CD4-positive, alpha-beta T cell (primary cell): ENCODE results near the gene IL22RA2. TPM values are rescaled to one million over a fixed set of nuclear protein-coding genes. Genes with fewer than 3 reads are reported as not detected.

Experiments used
- ATAC-seq: fragments of 200-7000 bp; cut with Tn5 transposase; one replicate; pipeline ENCODE4 v1.10.0; 2022; ENCODE audit warnings: mild to moderate bottlenecking; ENCODE audit not compliant: poor library complexity
- CTCF ChIA-PET: fragments of 350-600 bp; sonication (Branson Sonifier 250); formaldehyde crosslinking; loops from one replicate; lab custom pipeline; 2021; ENCODE audit warnings: antibody characterized with exemption, inconsistent platforms; lab: Charles Lee
- POLR2A ChIA-PET: fragments of 350-600 bp; sonication (Branson Sonifier 250); formaldehyde crosslinking; loops from one replicate; lab custom pipeline; 2021; ENCODE audit warnings: antibody characterized with exemption, inconsistent platforms; lab: Charles Lee
- DNase-seq, 14 experiments: peaks; one replicate each; pipeline ENCODE4 v3.0.0-alpha.2; 2013 to 2020; ENCODE audit warnings: mixed read lengths in 2 of 14
- H3K27ac ChIP-seq, 2 donors: one replicate each; pipeline versions ENCODE4 v1.5.1 to v1.7.0; 2013; ENCODE audit warnings: low read length in 2 of 2, low read depth in 1 of 2, mild to moderate bottlenecking in 1 of 2
- H3K27me3 ChIP-seq, 2 experiments: 1 replicate in 1 of 2; 2 replicates in 1 of 2; pipeline versions ENCODE4 v1.6.1 to v1.7.0; 2013; ENCODE audit warnings: low read length in 2 of 2, control low read depth in 1 of 2, mild to moderate bottlenecking in 1 of 2, moderate library complexity in 1 of 2; ENCODE audit not compliant: insufficient read depth in 2 of 2, control insufficient read depth in 1 of 2
- H3K36me3 ChIP-seq: one replicate; pipeline ENCODE4 v1.6.1; 2013; ENCODE audit warnings: low read length, control low read depth; ENCODE audit not compliant: insufficient read depth
- H3K4me1 ChIP-seq: one replicate; pipeline ENCODE4 v1.6.1; 2013; ENCODE audit warnings: low read length, control low read depth; ENCODE audit not compliant: insufficient read depth
- H3K4me3 ChIP-seq: one replicate; pipeline ENCODE4 v1.5.1; 2013; ENCODE audit warnings: mild to moderate bottlenecking, low read length, moderate library complexity
- H3K9me3 ChIP-seq, 2 experiments: 1 replicate in 1 of 2; 2 replicates in 1 of 2; pipeline versions ENCODE4 v1.6.1 to v1.7.0; 2013; ENCODE audit warnings: low read length in 2 of 2, mild to moderate bottlenecking in 2 of 2, control low read depth in 1 of 2, moderate library complexity in 1 of 2; ENCODE audit not compliant: control insufficient read depth in 1 of 2, insufficient read depth in 1 of 2
- H3K27ac Mint-ChIP-seq: one replicate; pipeline ENCODE4 v1.8.0; 2020; ENCODE audit warnings: mixed read lengths
- H3K27me3 Mint-ChIP-seq: one replicate; pipeline ENCODE4 v1.8.0; 2021; ENCODE audit warnings: mixed read lengths
- H3K36me3 Mint-ChIP-seq: one replicate; pipeline ENCODE4 v1.8.0; 2021; ENCODE audit warnings: low read depth, mixed read lengths
- H3K4me1 Mint-ChIP-seq: one replicate; pipeline ENCODE4 v1.8.0; 2021; ENCODE audit warnings: low read depth, mixed read lengths
- H3K4me3 Mint-ChIP-seq: one replicate; pipeline ENCODE4 v1.8.0; 2020; ENCODE audit warnings: mild to moderate bottlenecking, mixed read lengths
- H3K9me3 Mint-ChIP-seq: one replicate; pipeline ENCODE4 v1.8.0; 2020; ENCODE audit warnings: mixed read lengths
- CTCF ChIP-seq: fragments of 200-600 bp; IDR thresholded peaks from one replicate; pipeline ENCODE4 v1.8.0; 2022; ENCODE audit warnings: antibody characterized with exemption, mild to moderate bottlenecking
- intact Hi-C, 2 experiments: fragments of 100-400 bp; cut with DNase I in 1 of 2; cut with micrococcal nuclease in 1 of 2; formaldehyde crosslinking; loops; one replicate each; pipeline versions ENCODE4 v1.15.1 to v1.9.0; 2023 to 2025; cut with DNase I, micrococcal nuclease
- total RNA-seq, 174 experiments: library from RNA in 2 of 174; stranded (reverse) in 2 of 174; gene quantifications; one replicate each; pipeline ENCODE4 v1.2.3 and lab custom pipeline; 2021 to 2026

The IL22RA2 gene
- total RNA-seq, 2 experiments from 2014 or later = not detected

GRCh38 chr6:137155830-137156229 lies 17.6 kb downstream of the IL22RA2 start:
- Mint-ChIP-seq H3K27me3 (peaks cover 22% of the 10 kb centered on the region), H3K9me3 (no peaks in the 10 kb centered on the region), H3K4me1 (peaks cover 15% of the 10 kb centered on the region), H3K27ac (no peak overlapping the region), H3K36me3 (no peaks in the 10 kb centered on the region), H3K4me3 (peak overlapping the region; percentile 2)
- TF ChIP-seq CTCF = no peak
- Histone ChIP-seq H3K4me1 (peaks cover 20% of the 10 kb centered on the region), H3K27me3 (no peaks in the 10 kb centered on the region), H3K27ac (no peak overlapping the region), H3K9me3 (no peaks in the 10 kb centered on the region), H3K36me3 (no peaks in the 10 kb centered on the region), H3K4me3 (no peak overlapping the region)
- intact Hi-C loops = no loop called here
- ATAC-seq = peak; percentile 91
- ChIA-PET POLR2A (no interaction called here), CTCF (interaction anchor here (1.4 kb wide), 1 partner anchor 158 kb away, joined by 5 read pairs; no protein-coding TSS in a partner anchor)
- peak in 5 of 14 experiments; percentile 8 to 88 (median 64) for DNase-seq

- no peak for ATAC-seq
- no peak overlapping the region for H3K27ac ChIP-seq
- H3K9me3 ChIP-seq = no peaks in the 10 kb centered on the region
- ChIA-PET CTCF (no interaction called here), POLR2A (no interaction called here)
- H3K27me3 Mint-ChIP-seq = no peaks in the 10 kb centered on the region
- H3K4me1 ChIP-seq = peaks cover 6% of the 10 kb centered on the region
- H3K4me3 Mint-ChIP-seq = no peak overlapping the region
- no peak for TF ChIP-seq CTCF
- no peak for DNase-seq
- intact Hi-C loops = no loop called here
- no peak overlapping the region for H3K4me3 ChIP-seq
- H3K27me3 ChIP-seq = no peaks in the 10 kb centered on the region
- no peaks in the 10 kb centered on the region for H3K9me3 Mint-ChIP-seq
- no peaks in the 10 kb centered on the region for H3K36me3 Mint-ChIP-seq
- no peaks in the 10 kb centered on the region for H3K4me1 Mint-ChIP-seq
- no peaks in the 10 kb centered on the region for H3K36me3 ChIP-seq
- H3K27ac Mint-ChIP-seq = no peak overlapping the region
Observed at GRCh38 chr6:137150072-137150471, 23.4 kb downstream of the IL22RA2 start.

- H3K36me3 Mint-ChIP-seq = no peaks in the 10 kb centered on the region
- H3K4me1 Mint-ChIP-seq = no peaks in the 10 kb centered on the region
- DNase-seq (no peak), ATAC-seq (no peak)
- H3K4me1 ChIP-seq = no peaks in the 10 kb centered on the region
- POLR2A ChIA-PET = no interaction called here
- H3K9me3 ChIP-seq = no peaks in the 10 kb centered on the region
- no peaks in the 10 kb centered on the region for H3K27me3 ChIP-seq
- H3K27me3 Mint-ChIP-seq = no peaks in the 10 kb centered on the region
- no peak overlapping the region for H3K4me3 ChIP-seq
- H3K27ac Mint-ChIP-seq = no peak overlapping the region
- CTCF ChIA-PET = no interaction called here
- no peak overlapping the region for H3K4me3 Mint-ChIP-seq
- intact Hi-C loops = loop anchor here in 1 of 2 experiments (5.0 kb wide), 1 partner anchor 803 kb away; no protein-coding TSS in a partner anchor
- no peak for TF ChIP-seq CTCF
- H3K9me3 Mint-ChIP-seq = no peaks in the 10 kb centered on the region
- H3K36me3 ChIP-seq = no peaks in the 10 kb centered on the region
- no peak overlapping the region for H3K27ac ChIP-seq
Observed at GRCh38 chr6:137149035-137149393, 24.4 kb downstream of the IL22RA2 start.
